ENCODE measurements around the gene HS3ST4.

GRCh38 chr16:25693631-25694030 lies 1.9 kb downstream of the HS3ST4 start:
- no peak for TF ChIP-seq YY1 (IDR thresholded peaks at IDR 0.05; ENCODE audit: insufficient read depth, insufficient read length)
- no peak for TF ChIP-seq ZNF274 (IDR thresholded peaks at IDR 0.05; ENCODE audit: low read depth, low read length)
- TF ChIP-seq SUZ12 (IDR thresholded peaks at IDR 0.05; ENCODE audit: extremely low read depth, insufficient read depth, insufficient read length): no peak

Data from NT2/D1 (cell line).